H54 (cell line): Measurements from ENCODE around the gene PLD1.

Source experiments
- DNase-seq: peaks from one replicate; pipeline ENCODE4 v3.0.0; 2011; ENCODE audit warnings: low spot score, mixed read lengths; ENCODE audit not compliant: insufficient read length
- FAIRE-seq: peaks from 3 replicates; lab custom pipeline; 2011; peaks lifted over from hg19 to GRCh38; lab: Jason Lieb, UNC
- POLR2A ChIP-seq: IDR thresholded peaks from 2 replicates; pipeline ENCODE4 v1.6.1; 2011; ENCODE audit warnings: low read depth, mild to moderate bottlenecking, low read length

The PLD1 gene

GRCh38 chr3:171804618-171805389 lies 5.5 kb downstream of the PLD1 start:
- no peak for FAIRE-seq
- no peak for TF ChIP-seq POLR2A
- no peak for DNase-seq

DNA sequence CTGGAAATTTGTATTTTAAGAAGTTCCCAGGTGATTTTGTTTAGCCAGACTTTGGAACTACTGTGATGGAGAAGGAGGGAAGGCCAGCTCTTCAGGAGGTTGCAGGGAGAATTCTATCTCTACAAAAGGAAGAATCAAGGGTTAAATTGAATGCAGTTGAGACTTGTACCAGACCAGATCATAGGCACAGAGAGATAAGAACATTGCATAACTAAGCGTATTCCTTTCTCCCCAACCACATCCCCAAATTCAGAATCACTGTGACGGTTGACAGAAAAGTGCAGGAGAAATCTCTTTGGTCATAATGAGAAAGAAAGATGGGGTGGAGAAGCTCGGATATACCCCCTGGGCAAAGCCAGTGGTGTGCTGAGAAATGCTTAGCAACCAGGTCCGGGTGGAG lies 7.2 kb downstream of the PLD1 start:
- no peak for TF ChIP-seq POLR2A
- FAIRE-seq (no peak), DNase-seq (no peak)

DNA sequence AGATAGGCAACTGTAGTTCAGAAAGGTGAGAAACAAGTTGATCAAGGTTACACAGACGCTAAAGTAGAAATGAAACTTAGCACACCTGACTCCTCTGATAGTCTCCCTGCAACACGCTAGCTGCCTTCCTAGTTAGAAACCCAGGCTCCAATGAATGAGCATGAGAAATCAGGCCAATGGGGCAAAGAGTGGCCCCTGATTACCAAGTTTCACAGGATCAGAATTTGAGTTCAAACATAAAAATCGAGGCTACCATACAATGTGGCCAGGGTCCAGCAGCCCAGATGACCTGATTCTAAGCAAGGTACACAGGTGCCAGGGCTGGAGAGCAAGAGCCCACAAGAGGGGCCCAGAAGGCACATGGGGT lies 7.7 kb downstream of the PLD1 start:
- TF ChIP-seq POLR2A, result no peak
- FAIRE-seq (no peak), DNase-seq (no peak)

- DNase-seq (no peak), FAIRE-seq (no peak)
- no peak for TF ChIP-seq POLR2A
Measured at GRCh38 chr3:171801738-171802589, 8.3 kb downstream of the PLD1 start.

- no peak for DNase-seq
- no peak for TF ChIP-seq POLR2A
- FAIRE-seq, result no peak
Measured at GRCh38 chr3:171799501-171799900, 10.8 kb downstream of the PLD1 start.

DNA sequence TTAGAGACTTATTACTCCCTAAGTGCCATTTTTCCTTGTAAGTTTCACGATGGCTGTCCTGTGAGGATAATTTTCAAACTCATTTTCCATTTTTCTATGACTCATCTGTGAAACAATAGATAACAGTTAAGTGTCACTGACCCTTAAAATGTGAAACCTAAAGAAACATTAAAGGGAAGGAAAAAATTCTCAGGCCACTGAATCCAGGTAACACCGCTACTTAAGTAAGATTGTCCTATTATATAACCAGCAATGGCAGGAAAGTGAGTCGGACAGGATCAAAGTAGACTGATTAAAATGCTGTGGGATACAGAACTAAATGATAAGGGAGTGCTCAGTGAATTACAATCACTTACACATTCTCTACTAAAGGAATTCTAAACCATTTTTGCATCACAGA lies 12.4 kb downstream of the PLD1 start:
- TF ChIP-seq POLR2A, result no peak

DNA sequence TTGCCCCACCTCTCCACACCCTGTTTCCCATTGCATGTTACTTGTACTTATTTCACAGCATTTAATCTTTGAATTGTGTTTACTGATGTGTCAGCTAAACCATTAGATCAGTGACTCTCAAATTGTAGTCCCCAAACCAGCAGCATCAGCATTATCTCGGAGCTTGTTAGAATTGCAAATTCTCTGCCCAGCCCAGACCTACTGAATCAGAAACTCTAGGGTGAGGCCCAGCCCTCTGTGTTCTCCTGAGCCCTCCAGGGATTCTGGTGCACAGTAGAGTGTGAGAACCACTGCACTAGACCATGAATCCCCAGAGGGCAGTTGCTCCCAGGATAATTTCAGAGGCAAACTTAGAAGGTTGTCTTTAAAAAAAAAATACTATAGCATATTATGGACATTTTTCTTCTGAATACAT lies 13.0 kb downstream of the PLD1 start:
- no peak for TF ChIP-seq POLR2A
- FAIRE-seq, result no peak
- no peak for DNase-seq

More for the DNA sequence above, 12.4 kb downstream of the PLD1 start:
- FAIRE-seq (no peak), DNase-seq (no peak)

DNA sequence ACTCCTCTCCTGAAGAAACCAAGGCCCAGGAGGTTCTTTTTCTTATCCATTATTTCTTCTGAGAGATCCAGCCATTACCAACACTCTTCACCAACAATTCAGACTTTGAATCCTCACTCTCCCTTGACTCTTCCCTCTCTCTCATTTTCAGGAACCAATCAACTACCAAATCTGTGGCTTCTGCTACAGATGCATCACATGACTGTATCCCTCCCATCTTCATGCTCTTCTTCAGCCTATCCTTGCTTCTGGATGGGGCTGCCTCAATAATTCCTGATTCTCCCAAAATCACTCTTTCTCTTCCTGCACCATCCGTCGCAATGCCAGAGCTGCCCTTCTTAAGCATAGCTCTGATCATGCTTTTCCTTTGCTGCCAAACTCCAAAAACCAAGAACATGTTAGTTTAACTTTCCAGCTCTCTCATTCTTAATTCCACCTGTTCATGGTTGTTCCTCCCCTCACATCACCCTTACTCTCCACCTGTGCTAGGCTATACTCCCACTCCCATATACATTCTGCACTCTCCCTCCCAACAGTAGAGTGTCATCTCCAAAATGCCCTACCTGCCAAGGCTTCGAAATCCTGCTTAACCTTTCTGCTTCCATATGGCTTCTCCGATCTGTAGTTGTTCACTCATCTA lies 13.5 kb downstream of the PLD1 start:
- DNase-seq (no peak), FAIRE-seq (no peak)
- TF ChIP-seq POLR2A, result no peak

- FAIRE-seq (no peak), DNase-seq (no peak)
- no peak for TF ChIP-seq POLR2A
Measured at GRCh38 chr3:171792531-171792930, 17.8 kb downstream of the PLD1 start.

- DNase-seq, result no peak
Measured at GRCh38 chr3:171791692-171792076, 18.6 kb downstream of the PLD1 start.

DNA sequence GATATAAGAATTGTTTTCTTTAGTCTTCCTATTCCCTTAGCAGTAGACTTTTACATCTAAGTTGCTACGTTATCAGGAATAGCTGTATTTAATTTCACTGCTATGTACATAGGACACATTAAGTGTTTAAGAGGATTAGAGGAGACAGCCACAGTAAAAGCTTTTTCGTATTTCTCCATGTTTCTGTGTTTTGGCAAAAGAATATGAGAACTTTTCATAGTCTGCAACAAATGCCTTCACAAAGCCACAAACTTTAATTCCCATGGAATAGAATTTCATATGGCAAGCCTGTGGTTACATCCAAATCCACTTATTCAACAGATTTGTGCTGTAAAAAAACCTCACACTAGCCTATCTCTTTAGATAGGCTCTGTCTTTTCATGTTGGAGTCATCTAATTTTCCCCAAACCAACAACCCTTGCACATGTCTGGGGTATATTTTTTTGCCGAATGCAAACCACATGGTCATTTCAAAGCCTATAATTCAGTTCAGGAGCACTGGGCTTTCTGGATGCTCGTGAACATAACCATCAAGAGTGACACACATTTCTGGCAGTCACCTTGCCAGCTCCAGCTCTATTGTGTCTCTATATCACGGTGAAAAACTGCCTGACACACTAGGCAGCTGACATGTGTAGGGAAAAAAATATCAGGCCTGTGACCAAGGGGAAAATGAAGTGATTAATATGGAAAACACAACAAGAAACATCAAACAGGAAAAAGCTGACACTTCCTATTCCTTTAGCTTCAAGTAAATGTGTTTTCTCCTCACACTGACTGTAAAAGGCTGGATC lies 19.2 kb downstream of the PLD1 start:
- FAIRE-seq (no peak), DNase-seq (no peak)
- TF ChIP-seq POLR2A, result no peak

More at GRCh38 chr3:171791692-171792076, 18.6 kb downstream of the PLD1 start:
- TF ChIP-seq POLR2A, result no peak
- FAIRE-seq, result peak; percentile 64

DNA sequence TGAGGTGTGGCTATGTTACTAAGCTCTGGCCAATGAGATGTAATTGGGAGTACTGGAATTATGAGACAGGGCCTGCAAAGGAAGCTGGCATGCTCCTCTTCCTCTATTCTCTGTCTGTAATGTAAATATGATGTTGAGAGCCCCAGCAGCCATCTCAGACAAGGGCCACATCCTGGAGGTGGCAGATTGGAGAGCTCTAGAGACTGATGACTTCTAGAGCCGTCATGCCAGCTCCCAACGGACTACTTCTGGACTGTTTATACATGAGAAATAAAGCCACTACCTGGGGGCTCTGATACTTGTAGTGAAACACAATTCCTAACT lies 19.7 kb downstream of the PLD1 start:
- no peak for DNase-seq
- FAIRE-seq, result no peak
- no peak for TF ChIP-seq POLR2A

- DNase-seq (no peak), FAIRE-seq (no peak)
- TF ChIP-seq POLR2A, result no peak
Measured at GRCh38 chr3:171789759-171790505, 20.4 kb downstream of the PLD1 start.
